CD8-positive, alpha-beta memory T cell (primary cell): ENCODE measurements around the gene CRAT. TPM values are rescaled to one million over a fixed set of nuclear protein-coding genes. Genes with fewer than 3 reads are reported as not detected.

Experiments
- CTCF ChIA-PET: fragments of 350-600 bp; sonication (Branson Sonifier 250); formaldehyde crosslinking; loops from one replicate; lab custom pipeline; 2021; ENCODE audit warnings: antibody characterized with exemption; lab: Charles Lee
- POLR2A ChIA-PET: fragments of 350-600 bp; sonication (Branson Sonifier 250); formaldehyde crosslinking; loops from one replicate; lab custom pipeline; 2021; ENCODE audit warnings: antibody characterized with exemption; lab: Charles Lee
- DNase-seq, 5 donors: peaks; one replicate each; pipeline versions ENCODE4 v3.0.0 to v3.0.0-alpha.2; 2020 to 2022; ENCODE audit warnings: mixed read lengths in 1 of 5
- H3K27ac ChIP-seq: one replicate; pipeline ENCODE4 v1.7.0; 2013; ENCODE audit warnings: low read depth, mild to moderate bottlenecking, low read length, moderate library complexity
- H3K27me3 ChIP-seq: 2 replicates; pipeline ENCODE4 v1.7.0; 2013; ENCODE audit warnings: low read length, mild to moderate bottlenecking; ENCODE audit not compliant: insufficient read depth, poor library complexity, severe bottlenecking
- H3K36me3 ChIP-seq: 2 replicates; pipeline ENCODE4 v1.7.0; 2013; ENCODE audit warnings: mild to moderate bottlenecking, low read length, moderate library complexity; ENCODE audit not compliant: insufficient read depth
- H3K4me1 ChIP-seq: 2 replicates; pipeline ENCODE4 v1.7.0; 2013; ENCODE audit warnings: mild to moderate bottlenecking, low read length, moderate library complexity; ENCODE audit not compliant: insufficient read depth
- H3K4me3 ChIP-seq: 2 replicates; pipeline ENCODE4 v1.7.0; 2013; ENCODE audit warnings: mild to moderate bottlenecking, low read length
- H3K9me3 ChIP-seq: 2 replicates; pipeline ENCODE4 v1.7.0; 2013; ENCODE audit warnings: mild to moderate bottlenecking, low read length
- H3K27ac Mint-ChIP-seq, 8 donors: one replicate each; pipeline ENCODE4 v1.8.0; 2020 to 2021; ENCODE audit warnings: mixed read lengths in 8 of 8, mild to moderate bottlenecking in 6 of 8, inconsistent platforms in 3 of 8, moderate library complexity in 3 of 8
- H3K27me3 Mint-ChIP-seq, 2 donors: one replicate each; pipeline ENCODE4 v1.8.0; 2020 to 2021; ENCODE audit warnings: mixed read lengths in 2 of 2, mild to moderate bottlenecking in 1 of 2, moderate library complexity in 1 of 2
- H3K36me3 Mint-ChIP-seq, 3 donors: one replicate each; pipeline ENCODE4 v1.8.0; 2020 to 2021; ENCODE audit warnings: mixed read lengths in 3 of 3, inconsistent platforms in 1 of 3, mild to moderate bottlenecking in 1 of 3
- H3K4me1 Mint-ChIP-seq, 3 donors: one replicate each; pipeline ENCODE4 v1.8.0; 2020 to 2021; ENCODE audit warnings: mixed read lengths in 3 of 3, inconsistent platforms in 1 of 3, mild to moderate bottlenecking in 1 of 3
- H3K4me3 Mint-ChIP-seq, 7 donors: one replicate each; pipeline ENCODE4 v1.8.0; 2020 to 2021; ENCODE audit warnings: mixed read lengths in 7 of 7, mild to moderate bottlenecking in 6 of 7, moderate library complexity in 4 of 7, inconsistent platforms in 2 of 7
- H3K9me3 Mint-ChIP-seq, 5 donors: one replicate each; pipeline ENCODE4 v1.8.0; 2020 to 2022; ENCODE audit warnings: mixed read lengths in 5 of 5, mild to moderate bottlenecking in 3 of 5, moderate library complexity in 2 of 5, inconsistent platforms in 1 of 5
- polyA plus RNA-seq: library from polyadenylated mRNA; unstranded; fragments of 300-500 nt; fragmentation: Illumina TruSeq; gene quantifications from one replicate; pipeline ENCODE4 v1.2.3, GENCODE V29; 2021
- total RNA-seq, 2 experiments: library from RNA; stranded (reverse); gene quantifications; one replicate each; pipeline ENCODE4 v1.2.3, GENCODE V29; 2021

Gene CRAT
- total and polyA plus RNA-seq, 3 experiments from 2014 or later, result 9.8 to 20.1 (median 10.0) TPM

DNA sequence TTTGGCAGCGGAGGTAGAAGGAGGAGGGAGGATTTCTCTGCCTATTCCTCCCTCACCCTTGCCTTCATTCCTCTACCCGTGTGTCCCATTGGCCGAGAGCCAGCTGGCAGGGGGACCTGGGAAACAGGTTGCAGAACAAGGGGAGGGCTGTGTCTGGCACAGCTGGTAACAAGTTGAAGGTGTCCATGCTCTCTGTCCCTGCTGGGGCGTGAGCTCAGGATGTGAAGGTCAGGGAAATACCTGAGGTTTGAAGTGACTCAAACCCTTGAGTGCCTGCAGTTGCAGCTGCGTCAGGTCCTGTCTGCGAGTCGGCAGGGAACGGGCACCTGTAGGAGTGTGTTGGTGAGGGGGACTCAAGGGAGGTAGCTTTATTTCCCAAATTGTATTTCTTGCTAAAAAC, 58.0 kb downstream of the CRAT start:
- H3K36me3 ChIP-seq, result peaks cover 10% of the 10 kb centered on the region
- H3K9me3 ChIP-seq, result no peaks in the 10 kb centered on the region
- no peak for DNase-seq
- peak overlapping the region in 1 of 8 donors; percentile 36 for H3K27ac Mint-ChIP-seq
- no peaks in the 10 kb centered on the region for H3K27me3 ChIP-seq
- ChIA-PET POLR2A (no interaction called here), CTCF (no interaction called here)
- no peak overlapping the region for H3K4me3 Mint-ChIP-seq
- no peaks in the 10 kb centered on the region for H3K9me3 Mint-ChIP-seq
- H3K27me3 Mint-ChIP-seq, result no peaks in the 10 kb centered on the region
- peaks cover 0 to 69% (median 9%) of the 10 kb centered on the region in 3 donors for H3K36me3 Mint-ChIP-seq
- H3K27ac ChIP-seq, result no peak overlapping the region
- no peak overlapping the region for H3K4me3 ChIP-seq
- no peaks in the 10 kb centered on the region for H3K4me1 Mint-ChIP-seq
- no peaks in the 10 kb centered on the region for H3K4me1 ChIP-seq

Other genes starting within 250 kb of the CRAT start
- 10 to 100 TPM in 1 of 2 experiments, 1 to 10 TPM in 1; 8.9 to 10.4 TPM for gene KYAT1, start 228.8 kb downstream of the CRAT start, total RNA-seq
- 8.8 TPM for gene KYAT1, start 228.8 kb downstream of the CRAT start, polyA plus RNA-seq
- gene LRRC8A, start 228.7 kb downstream of the CRAT start, total RNA-seq, result 10 to 100 TPM; 27.3 to 27.6 TPM
- gene LRRC8A, start 228.7 kb downstream of the CRAT start, polyA plus RNA-seq, result 42.7 TPM
- gene PHYHD1, start 189.8 kb downstream of the CRAT start, total RNA-seq, result under 1 TPM in 1 of 2 experiments, not detected in 1; 0.20 TPM
- 0.64 TPM for gene PHYHD1, start 189.8 kb downstream of the CRAT start, polyA plus RNA-seq
- gene DOLK, start 163.2 kb downstream of the CRAT start, total RNA-seq, result 10 to 100 TPM; 15.3 to 17.1 TPM
- gene DOLK, start 163.2 kb downstream of the CRAT start, polyA plus RNA-seq, result 6.8 TPM
- gene NUP188, start 163.1 kb downstream of the CRAT start, total RNA-seq, result 100 to 1,000 TPM; 144 to 150 TPM
- gene NUP188, start 163.1 kb downstream of the CRAT start, polyA plus RNA-seq, result 41.3 TPM
- 10 to 100 TPM; 55.0 to 58.3 TPM for gene SH3GLB2, start 82.5 kb downstream of the CRAT start, total RNA-seq
- gene SH3GLB2, start 82.5 kb downstream of the CRAT start, polyA plus RNA-seq, result 36.2 TPM
- 10 to 100 TPM; 35.5 to 38.8 TPM for gene MIGA2, start 74.2 kb downstream of the CRAT start, total RNA-seq
- gene MIGA2, start 74.2 kb downstream of the CRAT start, polyA plus RNA-seq, result 13.0 TPM
- 10 to 100 TPM; 27.8 to 30.2 TPM for gene DOLPP1, start 29.7 kb downstream of the CRAT start, total RNA-seq
- gene DOLPP1, start 29.7 kb downstream of the CRAT start, polyA plus RNA-seq, result 15.3 TPM
- 100 to 1,000 TPM; 107 to 116 TPM for gene PTPA, start 622 bp upstream of the CRAT start, total RNA-seq
- gene PTPA, start 622 bp upstream of the CRAT start, polyA plus RNA-seq, result 15.6 TPM
- 1 to 10 TPM; 2.8 to 3.0 TPM for gene IER5L, start 67.5 kb upstream of the CRAT start, total RNA-seq
- 0.16 TPM for gene IER5L, start 67.5 kb upstream of the CRAT start, polyA plus RNA-seq